ENCODE results near the gene SCRN1. TPM values are rescaled to one million over a fixed set of nuclear protein-coding genes. Genes with fewer than 3 reads are reported as not detected.

Gene SCRN1
- total RNA-seq, 5 donors from 2014 or later (not counting 1 experiment from before 2014, with no cell fraction given), result 3.4 to 12.5 (median 5.7) TPM

- Histone ChIP-seq H3K4me3 (ENCODE audit: control insufficient read depth in 1 of 2, extremely low read depth in 1 of 2, low read length in 1 of 2) (no peak overlapping the region), H3K27me3 (replicated peaks in 1 of 2; ENCODE audit: control insufficient read depth in 2 of 2, extremely low read depth in 1 of 2, insufficient read depth in 2 of 2, low read length in 1 of 2) (peaks cover 0 to 9% of the 10 kb centered on the region in 2 experiments), H3K9me3 (no peaks in the 10 kb centered on the region), H3K27ac (ENCODE audit: low read length) (no peak overlapping the region), H3K4me1 (ENCODE audit: control insufficient read depth in 1 of 2, extremely low read depth in 1 of 2, insufficient read depth in 2 of 2, low read length in 2 of 2) (no peaks in the 10 kb centered on the region), H3K36me3 (ENCODE audit: control insufficient read depth in 2 of 2, extremely low read depth in 1 of 2, insufficient read depth in 1 of 2, low read length in 1 of 2) (no peaks in the 10 kb centered on the region)
- Mint-ChIP-seq H3K9me3 (no peaks in the 10 kb centered on the region), H3K27ac (no peak overlapping the region), H3K4me1 (no peaks in the 10 kb centered on the region), H3K4me3 (no peak overlapping the region), H3K27me3 (peaks cover 13 to 15% of the 10 kb centered on the region in 2 donors), H3K36me3 (no peaks in the 10 kb centered on the region)
- POLR2A ChIA-PET, result no interaction called here
- DNase-seq (no peak), ATAC-seq (replicated peaks in 1 of 4) (no peak)
- no CpG with 5 or more reads among the region's 5 CpGs for WGBS (ENCODE audit: insufficient coverage)
- CTCF ChIA-PET, result no interaction called here
Observed at GRCh38 chr7:29871787-29872398, 117.7 kb downstream of the SCRN1 start.

Other genes with a start within 250 kb of the SCRN1 start
- gene WIPF3, start 183.3 kb downstream of the SCRN1 start, total RNA-seq, result under 1 TPM in 3 of 5 donors, not detected in 2; 0.06 to 0.16 (median 0.07) TPM
- 1 to 10 TPM; 4.2 to 5.0 (median 4.5) TPM for gene FKBP14, start 36.9 kb upstream of the SCRN1 start, total RNA-seq
- 10 to 100 TPM in 2 of 5 donors, 1 to 10 TPM in 3; 8.6 to 11.2 (median 9.9) TPM for gene PLEKHA8, start 38.6 kb upstream of the SCRN1 start, total RNA-seq
- gene MTURN, start 145.2 kb upstream of the SCRN1 start, total RNA-seq, result 10 to 100 TPM; 17.3 to 26.3 (median 22.8) TPM

Data from T-cell (primary cell).